MCF 10A (cell line): ENCODE data around the gene TBRG1. TPM values are rescaled to one million over a fixed set of nuclear protein-coding genes. Genes with fewer than 3 reads are reported as not detected.

Source experiments
- BruUV-seq: library from RNA; stranded (reverse); fragments of 400-500 nt; replicated peaks from 2 replicates; lab custom pipeline; 2021; lab: Mats Ljungman, UMichigan
- CTCF ChIA-PET: fragments of 300-600 bp; sonication (Branson Sonifier 250); formaldehyde crosslinking; extraction: SDS; loops from one replicate; lab custom pipeline; 2021; ENCODE audit warnings: antibody characterized with exemption, inconsistent platforms; lab: Yijun Ruan, JAX
- POLR2A ChIA-PET: fragments of 300-600, 350-650 bp; sonication (Branson Sonifier 250); formaldehyde crosslinking; extraction: SDS; loops from one replicate; lab custom pipeline; 2020; ENCODE audit warnings: antibody characterized with exemption, inconsistent platforms; lab: Yijun Ruan, JAX
- DNase-seq: peaks from one replicate; pipeline ENCODE4 v3.0.0-alpha.2; 2018; ENCODE audit not compliant: unreplicated experiment
- H3K27ac Mint-ChIP-seq: one replicate; pipeline ENCODE4 v1.8.0; 2022; ENCODE audit warnings: mild to moderate bottlenecking, low read depth, mixed read lengths; ENCODE audit not compliant: unreplicated experiment
- H3K27me3 Mint-ChIP-seq: one replicate; pipeline ENCODE4 v1.8.0; 2022; ENCODE audit warnings: mixed read lengths; ENCODE audit not compliant: insufficient read depth, unreplicated experiment
- H3K36me3 Mint-ChIP-seq: one replicate; pipeline ENCODE4 v1.8.0; 2022; ENCODE audit warnings: mild to moderate bottlenecking, moderate library complexity, mixed read lengths; ENCODE audit not compliant: insufficient read depth, unreplicated experiment
- H3K4me1 Mint-ChIP-seq: one replicate; pipeline ENCODE4 v1.8.0; 2022; ENCODE audit warnings: mixed read lengths; ENCODE audit not compliant: insufficient read depth, unreplicated experiment
- H3K4me3 Mint-ChIP-seq: one replicate; pipeline ENCODE4 v1.8.0; 2022; ENCODE audit warnings: mild to moderate bottlenecking, moderate library complexity, mixed read lengths; ENCODE audit not compliant: unreplicated experiment
- H3K9me3 Mint-ChIP-seq: one replicate; pipeline ENCODE4 v1.8.0; 2022; ENCODE audit warnings: mixed read lengths; ENCODE audit not compliant: unreplicated experiment
- intact Hi-C: fragments of 100-400 bp; cut with micrococcal nuclease; formaldehyde crosslinking; loops from 2 replicates; pipeline ENCODE4 v1.14.1; 2022
- total RNA-seq: library from RNA; stranded (reverse); gene quantifications from 2 replicates; pipeline ENCODE4 v1.2.3, GENCODE V29; 2022
- TF ChIP-seq, protein P1 (sequence below): fragments of 200-600 bp; IDR thresholded peaks from one replicate; pipeline ENCODE4 v1.8.0; 2022; ENCODE audit warnings: antibody characterized with exemption, mild to moderate bottlenecking; ENCODE audit not compliant: unreplicated experiment

The TBRG1 gene
- total RNA-seq, 1 experiment from 2014 or later, result 54.0 TPM

- peaks cover 15% of the 10 kb centered on the region for H3K4me1 Mint-ChIP-seq
- CTCF ChIA-PET, result interaction anchor here (0.7 to 5.9 kb wide), 13 partner anchors 10 to 788 kb away, joined by 3 to 66 read pairs (median 4); partner anchors contain the start of gene TBRG1
- intact Hi-C loops, result no loop called here
- peaks cover 18% of the 10 kb centered on the region for H3K36me3 Mint-ChIP-seq
- TF ChIP-seq, protein P1, sequence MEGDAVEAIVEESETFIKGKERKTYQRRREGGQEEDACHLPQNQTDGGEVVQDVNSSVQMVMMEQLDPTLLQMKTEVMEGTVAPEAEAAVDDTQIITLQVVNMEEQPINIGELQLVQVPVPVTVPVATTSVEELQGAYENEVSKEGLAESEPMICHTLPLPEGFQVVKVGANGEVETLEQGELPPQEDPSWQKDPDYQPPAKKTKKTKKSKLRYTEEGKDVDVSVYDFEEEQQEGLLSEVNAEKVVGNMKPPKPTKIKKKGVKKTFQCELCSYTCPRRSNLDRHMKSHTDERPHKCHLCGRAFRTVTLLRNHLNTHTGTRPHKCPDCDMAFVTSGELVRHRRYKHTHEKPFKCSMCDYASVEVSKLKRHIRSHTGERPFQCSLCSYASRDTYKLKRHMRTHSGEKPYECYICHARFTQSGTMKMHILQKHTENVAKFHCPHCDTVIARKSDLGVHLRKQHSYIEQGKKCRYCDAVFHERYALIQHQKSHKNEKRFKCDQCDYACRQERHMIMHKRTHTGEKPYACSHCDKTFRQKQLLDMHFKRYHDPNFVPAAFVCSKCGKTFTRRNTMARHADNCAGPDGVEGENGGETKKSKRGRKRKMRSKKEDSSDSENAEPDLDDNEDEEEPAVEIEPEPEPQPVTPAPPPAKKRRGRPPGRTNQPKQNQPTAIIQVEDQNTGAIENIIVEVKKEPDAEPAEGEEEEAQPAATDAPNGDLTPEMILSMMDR, result no peak
- no TSS peak for BruUV-seq
- H3K4me3 Mint-ChIP-seq, result no peak overlapping the region
- H3K9me3 Mint-ChIP-seq, result peaks cover 7% of the 10 kb centered on the region
- POLR2A ChIA-PET, result interaction anchor here (0.9 to 1.2 kb wide), 2 partner anchors 9 to 20 kb away, joined by 4 read pairs; partner anchors contain the start of gene TBRG1
- no peaks in the 10 kb centered on the region for H3K27me3 Mint-ChIP-seq
- DNase-seq, result no peak
- peak overlapping the region; percentile 52 for H3K27ac Mint-ChIP-seq
Observed at GRCh38 chr11:124642628-124643027, 20.0 kb downstream of the TBRG1 start.

- ChIA-PET CTCF (interaction anchor here (0.7 to 5.9 kb wide), 24 partner anchors 10 to 788 kb away, joined by 3 to 66 read pairs (median 6); partner anchors contain the start of genes SIAE, SPA17 and TBRG1), POLR2A (interaction anchor here (0.7 to 2.3 kb wide), 4 partner anchors 10 to 156 kb away, joined by 3 to 7 read pairs (median 4); partner anchors contain the start of gene TBRG1)
- peaks cover 16% of the 10 kb centered on the region for H3K36me3 Mint-ChIP-seq
- no peaks in the 10 kb centered on the region for H3K27me3 Mint-ChIP-seq
- BruUV-seq, result no TSS peak
- TF ChIP-seq, protein P1, result no peak
- no peak overlapping the region for H3K4me3 Mint-ChIP-seq
- peaks cover 15% of the 10 kb centered on the region for H3K4me1 Mint-ChIP-seq
- H3K9me3 Mint-ChIP-seq, result peaks cover 7% of the 10 kb centered on the region
- H3K27ac Mint-ChIP-seq, result peak overlapping the region; percentile 52
- DNase-seq, result no peak
- intact Hi-C loops, result no loop called here
Observed at GRCh38 chr11:124643042-124643604, 20.5 kb downstream of the TBRG1 start.

- CTCF ChIA-PET, result interaction anchor here (0.5 to 5.9 kb wide), 53 partner anchors 10 to 1326 kb away, joined by 3 to 66 read pairs (median 4); partner anchors contain the start of genes SIAE, SPA17 and TBRG1
- TF ChIP-seq, protein P1, result no peak
- Mint-ChIP-seq H3K36me3 (peaks cover 9% of the 10 kb centered on the region), H3K4me1 (peaks cover 15% of the 10 kb centered on the region), H3K4me3 (no peak overlapping the region), H3K9me3 (peaks cover 7% of the 10 kb centered on the region), H3K27me3 (no peaks in the 10 kb centered on the region), H3K27ac (no peak overlapping the region)
- no peak for DNase-seq
- intact Hi-C loops, result loop anchor here (1.0 kb wide), 3 partner anchors 119 to 223 kb away; no protein-coding TSS in a partner anchor
- no TSS peak for BruUV-seq
- POLR2A ChIA-PET, result interaction anchor here (0.7 to 2.3 kb wide), 3 partner anchors 12 to 155 kb away, joined by 3 to 7 read pairs (median 3); no protein-coding TSS in a partner anchor
Observed at GRCh38 chr11:124643605-124644425, 21.2 kb downstream of the TBRG1 start.
